T-helper 2 cell treated with Interferon-gamma antibody and Interleukin-4, amounts not matched to agents 5 μg/mL and 100 μg/mL, for 36 hours (primary cell): Measurements from ENCODE around the gene SLC26A11.

Source experiments
- DNase-seq: peaks from one replicate; pipeline ENCODE4 v3.0.0; 2021; ENCODE audit warnings: low spot score
- H3K27ac Mint-ChIP-seq: one replicate; pipeline ENCODE4 v1.8.0; 2021; ENCODE audit warnings: mild to moderate bottlenecking, mixed read lengths
- H3K27me3 Mint-ChIP-seq: one replicate; pipeline ENCODE4 v1.8.0; 2021; ENCODE audit warnings: low read depth, mixed read lengths
- H3K36me3 Mint-ChIP-seq: one replicate; pipeline ENCODE4 v1.8.0; 2021; ENCODE audit warnings: low read depth, mixed read lengths
- H3K4me1 Mint-ChIP-seq: one replicate; pipeline ENCODE4 v1.8.0; 2021; ENCODE audit warnings: low read depth, mixed read lengths
- H3K4me3 Mint-ChIP-seq: one replicate; pipeline ENCODE4 v1.8.0; 2022; ENCODE audit warnings: mild to moderate bottlenecking, moderate library complexity, mixed read lengths
- H3K9me3 Mint-ChIP-seq: one replicate; pipeline ENCODE4 v1.8.0; 2021; ENCODE audit warnings: mixed read lengths

The SLC26A11 gene

GRCh38 chr17:80220054-80220735 is at the start of gene SLC26A11, which contains the start of gene SGSH:
TSS of gene SLC26A11 (plus strand) at chr17:80220427. CDS start at chr17:80221561, 1,134 bp downstream.
TSS of gene SGSH (minus strand) at chr17:80220333. CDS start at chr17:80220313, 20 bp downstream.
- peaks cover 14% of the 10 kb centered on the region for H3K36me3 Mint-ChIP-seq
- peaks cover 15% of the 10 kb centered on the region for H3K4me1 Mint-ChIP-seq
- H3K27ac Mint-ChIP-seq, result peak within 1 kb of the TSS; percentile 90
- no peaks in the 10 kb centered on the region for H3K9me3 Mint-ChIP-seq
- DNase-seq, result peak; percentile 54
- H3K27me3 Mint-ChIP-seq, result no peaks in the 10 kb centered on the region
- H3K4me3 Mint-ChIP-seq, result peak within 1 kb of the TSS; percentile 89

GRCh38 chr17:80171681-80172080 is 48.5 kb upstream of the SLC26A11 start:
- no peak for DNase-seq
- Mint-ChIP-seq H3K4me1 (no peaks in the 10 kb centered on the region), H3K27ac (no peak overlapping the region), H3K36me3 (no peaks in the 10 kb centered on the region), H3K27me3 (peaks cover 2% of the 10 kb centered on the region), H3K9me3 (no peaks in the 10 kb centered on the region), H3K4me3 (no peak overlapping the region)

GRCh38 chr17:80173126-80173525 is 47.1 kb upstream of the SLC26A11 start:
- H3K4me3 Mint-ChIP-seq, result no peak overlapping the region
- no peaks in the 10 kb centered on the region for H3K9me3 Mint-ChIP-seq
- peaks cover 2% of the 10 kb centered on the region for H3K27me3 Mint-ChIP-seq
- DNase-seq, result no peak
- H3K27ac Mint-ChIP-seq, result no peak overlapping the region
- H3K36me3 Mint-ChIP-seq, result no peaks in the 10 kb centered on the region
- H3K4me1 Mint-ChIP-seq, result no peaks in the 10 kb centered on the region

GRCh38 chr17:80173916-80174315 is 46.3 kb upstream of the SLC26A11 start:
- DNase-seq, result no peak
- Mint-ChIP-seq H3K9me3 (no peaks in the 10 kb centered on the region), H3K4me3 (no peak overlapping the region), H3K36me3 (no peaks in the 10 kb centered on the region), H3K27ac (no peak overlapping the region), H3K27me3 (peaks cover 2% of the 10 kb centered on the region), H3K4me1 (no peaks in the 10 kb centered on the region)

- Mint-ChIP-seq H3K9me3 (no peaks in the 10 kb centered on the region), H3K27ac (no peak overlapping the region), H3K36me3 (no peaks in the 10 kb centered on the region), H3K4me3 (no peak overlapping the region), H3K4me1 (no peaks in the 10 kb centered on the region), H3K27me3 (peaks cover 2% of the 10 kb centered on the region)
- no peak for DNase-seq
These were observed 43.5 kb upstream of the SLC26A11 start for GRCh38 chr17:80176757-80177156.

GRCh38 chr17:80177986-80178595 is 42.1 kb upstream of the SLC26A11 start:
- no peak for DNase-seq
- Mint-ChIP-seq H3K27ac (no peak overlapping the region), H3K4me3 (no peak overlapping the region), H3K4me1 (no peaks in the 10 kb centered on the region), H3K36me3 (no peaks in the 10 kb centered on the region), H3K27me3 (peaks cover 2% of the 10 kb centered on the region), H3K9me3 (no peaks in the 10 kb centered on the region)

GRCh38 chr17:80180192-80180591 is 40.0 kb upstream of the SLC26A11 start:
- Mint-ChIP-seq H3K36me3 (no peaks in the 10 kb centered on the region), H3K27me3 (peaks cover 2% of the 10 kb centered on the region), H3K27ac (no peak overlapping the region), H3K4me3 (no peak overlapping the region), H3K4me1 (no peaks in the 10 kb centered on the region), H3K9me3 (no peaks in the 10 kb centered on the region)
- no peak for DNase-seq

GRCh38 chr17:80181431-80181830 is 38.8 kb upstream of the SLC26A11 start:
- DNase-seq, result no peak
- no peak overlapping the region for H3K27ac Mint-ChIP-seq
- H3K4me1 Mint-ChIP-seq, result no peaks in the 10 kb centered on the region
- no peaks in the 10 kb centered on the region for H3K27me3 Mint-ChIP-seq
- no peaks in the 10 kb centered on the region for H3K36me3 Mint-ChIP-seq
- no peak overlapping the region for H3K4me3 Mint-ChIP-seq
- no peaks in the 10 kb centered on the region for H3K9me3 Mint-ChIP-seq

GRCh38 chr17:80182118-80182844 is 37.9 kb upstream of the SLC26A11 start:
- H3K36me3 Mint-ChIP-seq, result no peaks in the 10 kb centered on the region
- H3K4me3 Mint-ChIP-seq, result no peak overlapping the region
- H3K27me3 Mint-ChIP-seq, result peaks cover 3% of the 10 kb centered on the region
- H3K4me1 Mint-ChIP-seq, result no peaks in the 10 kb centered on the region
- DNase-seq, result no peak
- no peaks in the 10 kb centered on the region for H3K9me3 Mint-ChIP-seq
- no peak overlapping the region for H3K27ac Mint-ChIP-seq

GRCh38 chr17:80182845-80183223 is 37.4 kb upstream of the SLC26A11 start:
- no peaks in the 10 kb centered on the region for H3K9me3 Mint-ChIP-seq
- H3K4me3 Mint-ChIP-seq, result no peak overlapping the region
- DNase-seq, result no peak
- H3K4me1 Mint-ChIP-seq, result no peaks in the 10 kb centered on the region
- peaks cover 3% of the 10 kb centered on the region for H3K27me3 Mint-ChIP-seq
- H3K27ac Mint-ChIP-seq, result no peak overlapping the region
- H3K36me3 Mint-ChIP-seq, result no peaks in the 10 kb centered on the region

- no peak for DNase-seq
- Mint-ChIP-seq H3K27me3 (peaks cover 3% of the 10 kb centered on the region), H3K36me3 (no peaks in the 10 kb centered on the region), H3K4me1 (no peaks in the 10 kb centered on the region), H3K27ac (no peak overlapping the region), H3K4me3 (no peak overlapping the region), H3K9me3 (no peaks in the 10 kb centered on the region)
These were observed 36.4 kb upstream of the SLC26A11 start for GRCh38 chr17:80183581-80184422.

GRCh38 chr17:80184423-80184714 is 35.9 kb upstream of the SLC26A11 start:
- Mint-ChIP-seq H3K27me3 (peaks cover 3% of the 10 kb centered on the region), H3K27ac (no peak overlapping the region), H3K9me3 (no peaks in the 10 kb centered on the region), H3K36me3 (no peaks in the 10 kb centered on the region), H3K4me1 (no peaks in the 10 kb centered on the region), H3K4me3 (no peak overlapping the region)
- DNase-seq, result no peak

- DNase-seq, result no peak
- Mint-ChIP-seq H3K4me3 (no peak overlapping the region), H3K36me3 (no peaks in the 10 kb centered on the region), H3K27me3 (peaks cover 3% of the 10 kb centered on the region), H3K27ac (no peak overlapping the region), H3K4me1 (no peaks in the 10 kb centered on the region), H3K9me3 (no peaks in the 10 kb centered on the region)
These were observed 34.3 kb upstream of the SLC26A11 start for GRCh38 chr17:80185968-80186367.

- H3K36me3 Mint-ChIP-seq, result no peaks in the 10 kb centered on the region
- no peaks in the 10 kb centered on the region for H3K9me3 Mint-ChIP-seq
- no peak overlapping the region for H3K4me3 Mint-ChIP-seq
- no peak overlapping the region for H3K27ac Mint-ChIP-seq
- no peak for DNase-seq
- H3K27me3 Mint-ChIP-seq, result peaks cover 7% of the 10 kb centered on the region
- H3K4me1 Mint-ChIP-seq, result no peaks in the 10 kb centered on the region
These were observed 33.1 kb upstream of the SLC26A11 start for GRCh38 chr17:80187090-80187489.
